K562 (cell line): ENCODE measurements around the gene UFSP1. TPM values are rescaled to one million over a fixed set of nuclear protein-coding genes. Genes with fewer than 3 reads are reported as not detected.

Source experiments
- CBFA2T2 ChIP-seq: fragments of 450-650 bp; conservative IDR thresholded peaks from 2 replicates; pipeline ENCODE4 v1.6.1; 2017; ENCODE audit warnings: mild to moderate bottlenecking
- CBX2 ChIP-seq: fragments of 200-600 bp; sonication (generic); IDR thresholded peaks from one replicate; pipeline ENCODE4 v1.6.1; 2012; ENCODE audit warnings: mild to moderate bottlenecking, low read length, inconsistent platforms; ENCODE audit not compliant: insufficient read depth, poor library complexity, severe bottlenecking
- CBX3 ChIP-seq, 2 experiments: IDR thresholded peaks; 1 replicate in 1 of 2; 2 replicates in 1 of 2; pipeline ENCODE4 v1.6.1; 2012; ENCODE audit warnings: inconsistent platforms in 2 of 2, low read length in 2 of 2, borderline replicate concordance in 1 of 2, control low read depth in 1 of 2
- HNRNPK ChIP-seq: fragments of 200-400 bp; formaldehyde crosslinking; IDR thresholded peaks from one replicate; pipeline ENCODE4 v1.6.1; 2018; ENCODE audit warnings: mild to moderate bottlenecking, low read depth, low read length; ENCODE audit not compliant: poor library complexity, severe bottlenecking
- KHSRP ChIP-seq: fragments of 450-650 bp; IDR thresholded peaks from 2 replicates; pipeline ENCODE4 v1.6.1; 2017
- MAZ ChIP-seq, 2 experiments: fragments of 450-650 bp in 1 of 2; sonication (generic) in 1 of 2; formaldehyde crosslinking; IDR thresholded peaks in 1 of 2; conservative IDR thresholded peaks in 1 of 2; 2 replicates each; pipeline versions ENCODE4 v1.4.0 to v1.5.0; 2020; ENCODE audit warnings: mild to moderate bottlenecking in 1 of 2, missing genetic modification reagents in 1 of 2
- MBD2 ChIP-seq: sonication (generic); IDR thresholded peaks from 2 replicates; pipeline ENCODE4 v1.6.1; 2016; ENCODE audit warnings: low read depth, borderline replicate concordance
- PCBP1 ChIP-seq: fragments of 200-400 bp; formaldehyde crosslinking; IDR thresholded peaks from 2 replicates; pipeline ENCODE4 v1.6.1; 2018; ENCODE audit warnings: mild to moderate bottlenecking, low read depth, low read length; ENCODE audit not compliant: poor library complexity, severe bottlenecking
- POLR2B ChIP-seq: fragments of 450-650 bp; IDR thresholded peaks from 2 replicates; pipeline ENCODE4 v1.6.1; 2018; ENCODE audit warnings: low read depth; ENCODE audit not compliant: partially characterized antibody
- PPARD ChIP-seq: fragments of 250-450 bp; sonication (Bioruptor Pico); IDR thresholded peaks from 2 replicates; pipeline ENCODE4 v1.8.0; 2022; ENCODE audit warnings: inconsistent platforms, mild to moderate bottlenecking, moderate library complexity
- SIRT6 ChIP-seq: IDR thresholded peaks from one replicate; pipeline ENCODE4 v1.6.1; 2012; ENCODE audit warnings: low read depth, mild to moderate bottlenecking, control low read depth, inconsistent platforms, low read length, moderate library complexity
- SPI1 ChIP-seq: IDR thresholded peaks from 2 replicates; pipeline ENCODE4 v1.6.1; 2011; ENCODE audit warnings: low read depth, low read length, control low read depth, borderline replicate concordance
- TEAD4 ChIP-seq, 2 experiments: sonication (generic) in 1 of 2; formaldehyde crosslinking in 1 of 2; IDR thresholded peaks; 2 replicates each; pipeline versions ENCODE4 v1.6.1 to v1.8.0; 2012 to 2022; ENCODE audit warnings: borderline replicate concordance in 1 of 2, inconsistent platforms in 1 of 2, low read length in 1 of 2, mild to moderate bottlenecking in 1 of 2, missing genetic modification reagents in 1 of 2
- TRIM24 ChIP-seq, 2 experiments: fragments of 450-650 bp; IDR thresholded peaks; 2 replicates each; pipeline ENCODE4 v1.6.1; 2016
- ZFP30 ChIP-seq: fragments of 250-450 bp; sonication (Bioruptor Pico); IDR thresholded peaks from 2 replicates; pipeline ENCODE4 v1.8.0; 2022; ENCODE audit warnings: moderate library complexity, mild to moderate bottlenecking, inconsistent platforms, borderline replicate concordance
- ZKSCAN3 ChIP-seq: fragments of 250-450 bp; sonication (Bioruptor Pico); IDR thresholded peaks from 2 replicates; pipeline ENCODE4 v1.4.0; 2020
- ZNF668 ChIP-seq: fragments of 250-450 bp; sonication (Bioruptor Pico); IDR thresholded peaks from 2 replicates; pipeline ENCODE4 v1.8.0; 2022; ENCODE audit warnings: mild to moderate bottlenecking, inconsistent platforms
- polyA plus RNA-seq, 8 experiments: library from polyadenylated mRNA; depleted of rRNA in 4 of 8; stranded (reverse) in 5 of 8; unstranded in 3 of 8; fragments of >200 nt; fragmentation: Nextera tagmentation in 2 of 8; fragmentation: Illumina TruSeq in 1 of 8; extraction: Ambion mirVana in 2 of 8; extraction: Trizol in 1 of 8; gene quantifications; 2 replicates each; pipeline versions ENCODE4 v1.2.1 to v1.2.3, GENCODE V29; 2011 to 2014; ENCODE audit warnings: inconsistent platforms in 1 of 8, missing spikeins in 1 of 8
- total RNA-seq, 7 experiments: library from RNA; depleted of rRNA in 6 of 7; stranded (reverse); fragments of >200 nt in 6 of 7; fragmentation: Illumina TruSeq in 2 of 7; extraction: Trizol in 2 of 7; gene quantifications; 2 replicates each; pipeline versions ENCODE4 v1.2.1 to v1.2.3, GENCODE V29; 2011 to 2021; ENCODE audit warnings: low replicate concordance in 1 of 7
- TF ChIP-seq, protein P1 (sequence below): fragments of 450-650 bp; IDR thresholded peaks from 2 replicates; pipeline ENCODE4 v1.6.1; 2017; ENCODE audit warnings: mild to moderate bottlenecking, moderate library complexity
- TF ChIP-seq, protein P2 (sequence below): sonication (generic); formaldehyde crosslinking; IDR thresholded peaks from 2 replicates; pipeline ENCODE4 v1.8.1; 2023; ENCODE audit warnings: missing genetic modification reagents, mild to moderate bottlenecking, borderline replicate concordance
- TF ChIP-seq, protein P3 (sequence below): sonication (generic); formaldehyde crosslinking; IDR thresholded peaks from 2 replicates; pipeline ENCODE4 v1.8.0; 2022; ENCODE audit warnings: mild to moderate bottlenecking, missing genetic modification reagents

UFSP1 gene
- total and polyA plus RNA-seq, 9 of the 15 experiments (the other 6 are each of a cell fraction or from before 2014, with no cell fraction given): 0.50 to 18.8 (median 2.1) TPM

- TF ChIP-seq POLR2B: peak; percentile 74
- peak; percentile 82 for TF ChIP-seq PCBP1
- no peak for TF ChIP-seq ZKSCAN3
- peak; percentile 7 to 70; a peak in 1 of 4 replicates for TF ChIP-seq TRIM24 (IDR thresholded peaks at IDR 0.05)
- TF ChIP-seq, protein P1, sequence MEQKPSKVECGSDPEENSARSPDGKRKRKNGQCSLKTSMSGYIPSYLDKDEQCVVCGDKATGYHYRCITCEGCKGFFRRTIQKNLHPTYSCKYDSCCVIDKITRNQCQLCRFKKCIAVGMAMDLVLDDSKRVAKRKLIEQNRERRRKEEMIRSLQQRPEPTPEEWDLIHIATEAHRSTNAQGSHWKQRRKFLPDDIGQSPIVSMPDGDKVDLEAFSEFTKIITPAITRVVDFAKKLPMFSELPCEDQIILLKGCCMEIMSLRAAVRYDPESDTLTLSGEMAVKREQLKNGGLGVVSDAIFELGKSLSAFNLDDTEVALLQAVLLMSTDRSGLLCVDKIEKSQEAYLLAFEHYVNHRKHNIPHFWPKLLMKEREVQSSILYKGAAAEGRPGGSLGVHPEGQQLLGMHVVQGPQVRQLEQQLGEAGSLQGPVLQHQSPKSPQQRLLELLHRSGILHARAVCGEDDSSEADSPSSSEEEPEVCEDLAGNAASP: no peak
- peak; percentile 58; the same call in 1 of the 2 replicates for TF ChIP-seq SPI1
- TF ChIP-seq CBX3 (IDR thresholded peaks at IDR 0.05; ENCODE audit: borderline replicate concordance in 1 of 2, low read length in 2 of 2): 0 out of 3 replicates have a peak, but pooled peaks of 1 of the 2 experiments have one; percentile 59
- peak; percentile 92 for TF ChIP-seq KHSRP
- no peak for TF ChIP-seq ZFP30
- peak; percentile 97 for TF ChIP-seq TEAD4 (IDR thresholded peaks at IDR 0.05; ENCODE audit: low read length)
- peak; percentile 98 for TF ChIP-seq TEAD4 (CRISPR knock-in tag; IDR thresholded peaks at IDR 0.05; ENCODE audit: borderline replicate concordance)
- TF ChIP-seq MAZ (CRISPR knock-in tag; conservative IDR thresholded peaks at IDR 0.05 in 1 of 2, IDR thresholded peaks at IDR 0.05 in 1 of 2): peak; percentile 95 to 99
- TF ChIP-seq MBD2: peak; percentile 26; the same call in 1 of the 2 replicates
- no peak for TF ChIP-seq CBX2
- TF ChIP-seq SIRT6: no peak
- TF ChIP-seq ZNF668 (CRISPR knock-in tag): peak; percentile 50; the same call in 1 of the 2 replicates
- TF ChIP-seq, protein P2, sequence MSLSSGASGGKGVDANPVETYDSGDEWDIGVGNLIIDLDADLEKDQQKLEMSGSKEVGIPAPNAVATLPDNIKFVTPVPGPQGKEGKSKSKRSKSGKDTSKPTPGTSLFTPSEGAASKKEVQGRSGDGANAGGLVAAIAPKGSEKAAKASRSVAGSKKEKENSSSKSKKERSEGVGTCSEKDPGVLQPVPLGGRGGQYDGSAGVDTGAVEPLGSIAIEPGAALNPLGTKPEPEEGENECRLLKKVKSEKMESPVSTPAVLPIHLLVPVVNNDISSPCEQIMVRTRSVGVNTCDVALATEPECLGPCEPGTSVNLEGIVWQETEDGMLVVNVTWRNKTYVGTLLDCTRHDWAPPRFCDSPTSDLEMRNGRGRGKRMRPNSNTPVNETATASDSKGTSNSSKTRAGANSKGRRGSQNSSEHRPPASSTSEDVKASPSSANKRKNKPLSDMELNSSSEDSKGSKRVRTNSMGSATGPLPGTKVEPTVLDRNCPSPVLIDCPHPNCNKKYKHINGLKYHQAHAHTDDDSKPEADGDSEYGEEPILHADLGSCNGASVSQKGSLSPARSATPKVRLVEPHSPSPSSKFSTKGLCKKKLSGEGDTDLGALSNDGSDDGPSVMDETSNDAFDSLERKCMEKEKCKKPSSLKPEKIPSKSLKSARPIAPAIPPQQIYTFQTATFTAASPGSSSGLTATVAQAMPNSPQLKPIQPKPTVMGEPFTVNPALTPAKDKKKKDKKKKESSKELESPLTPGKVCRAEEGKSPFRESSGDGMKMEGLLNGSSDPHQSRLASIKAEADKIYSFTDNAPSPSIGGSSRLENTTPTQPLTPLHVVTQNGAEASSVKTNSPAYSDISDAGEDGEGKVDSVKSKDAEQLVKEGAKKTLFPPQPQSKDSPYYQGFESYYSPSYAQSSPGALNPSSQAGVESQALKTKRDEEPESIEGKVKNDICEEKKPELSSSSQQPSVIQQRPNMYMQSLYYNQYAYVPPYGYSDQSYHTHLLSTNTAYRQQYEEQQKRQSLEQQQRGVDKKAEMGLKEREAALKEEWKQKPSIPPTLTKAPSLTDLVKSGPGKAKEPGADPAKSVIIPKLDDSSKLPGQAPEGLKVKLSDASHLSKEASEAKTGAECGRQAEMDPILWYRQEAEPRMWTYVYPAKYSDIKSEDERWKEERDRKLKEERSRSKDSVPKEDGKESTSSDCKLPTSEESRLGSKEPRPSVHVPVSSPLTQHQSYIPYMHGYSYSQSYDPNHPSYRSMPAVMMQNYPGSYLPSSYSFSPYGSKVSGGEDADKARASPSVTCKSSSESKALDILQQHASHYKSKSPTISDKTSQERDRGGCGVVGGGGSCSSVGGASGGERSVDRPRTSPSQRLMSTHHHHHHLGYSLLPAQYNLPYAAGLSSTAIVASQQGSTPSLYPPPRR (CRISPR knock-in tag): no peak
- peak; percentile 87 for TF ChIP-seq CBFA2T2
- no peak for TF ChIP-seq PPARD (CRISPR knock-in tag)
- no peak for TF ChIP-seq HNRNPK
- TF ChIP-seq, protein P3, sequence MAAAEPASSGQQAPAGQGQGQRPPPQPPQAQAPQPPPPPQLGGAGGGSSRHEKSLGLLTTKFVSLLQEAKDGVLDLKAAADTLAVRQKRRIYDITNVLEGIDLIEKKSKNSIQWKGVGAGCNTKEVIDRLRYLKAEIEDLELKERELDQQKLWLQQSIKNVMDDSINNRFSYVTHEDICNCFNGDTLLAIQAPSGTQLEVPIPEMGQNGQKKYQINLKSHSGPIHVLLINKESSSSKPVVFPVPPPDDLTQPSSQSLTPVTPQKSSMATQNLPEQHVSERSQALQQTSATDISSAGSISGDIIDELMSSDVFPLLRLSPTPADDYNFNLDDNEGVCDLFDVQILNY (CRISPR knock-in tag): no peak
Observed at GRCh38 chr7:100867040-100867775, 22.3 kb downstream of the UFSP1 start, which contains the start of gene TRIP6 (continued).
